Activated CD8-positive, alpha-beta memory T cell treated with anti-CD3 and anti-CD28 coated beads, Interleukin-2, amount 50 U/mL, for 48 hours (primary cell): ENCODE results near the gene PSENEN.
"Not testable (repeated sequence)": the region's sequence is repeated elsewhere in the genome, so short reads cannot be mapped to it uniquely, and the experiment has no call there.

ENCODE experiments used
- DNase-seq: peaks from one replicate; pipeline ENCODE4 v3.0.0-alpha.2; 2020

Gene PSENEN

DNA sequence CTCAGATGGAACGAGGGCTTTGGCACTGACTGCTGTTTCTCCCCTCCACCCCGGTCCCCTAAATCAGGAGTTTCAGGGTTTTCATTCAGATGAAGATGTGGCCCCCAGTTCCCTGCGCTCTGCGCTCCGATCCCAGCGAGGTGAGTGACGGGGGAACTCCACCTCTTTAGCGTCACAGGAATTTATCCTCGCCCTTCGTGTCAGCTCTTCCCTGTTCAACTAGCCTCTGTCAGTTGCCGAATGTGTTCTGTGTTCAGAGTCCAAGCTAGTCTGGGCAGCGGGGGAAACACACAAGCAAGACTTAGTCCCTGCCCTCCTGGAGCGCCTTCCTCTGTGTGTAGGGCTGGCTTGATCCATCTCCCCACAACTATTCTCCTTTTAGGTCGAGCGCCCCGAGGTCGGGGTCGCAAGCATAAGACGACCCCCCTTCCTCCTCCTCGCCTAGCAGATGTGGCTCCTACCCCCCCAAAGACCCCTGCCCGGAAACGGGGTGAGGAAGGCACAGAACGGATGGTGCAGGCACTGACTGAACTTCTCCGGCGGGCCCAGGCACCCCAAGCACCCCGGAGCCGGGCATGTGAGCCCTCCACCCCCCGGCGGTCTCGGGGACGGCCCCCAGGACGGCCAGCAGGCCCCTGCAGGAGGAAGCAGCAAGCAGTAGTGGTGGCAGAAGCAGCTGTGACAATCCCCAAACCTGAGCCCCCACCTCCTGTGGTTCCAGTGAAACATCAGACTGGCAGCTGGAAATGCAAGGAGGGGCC lies 25.9 kb upstream of the PSENEN start:
- DNase-seq = peak; percentile 57

GRCh38 chr19:35720163-35720524 lies 25.3 kb upstream of the PSENEN start:
- no peak for DNase-seq

DNA sequence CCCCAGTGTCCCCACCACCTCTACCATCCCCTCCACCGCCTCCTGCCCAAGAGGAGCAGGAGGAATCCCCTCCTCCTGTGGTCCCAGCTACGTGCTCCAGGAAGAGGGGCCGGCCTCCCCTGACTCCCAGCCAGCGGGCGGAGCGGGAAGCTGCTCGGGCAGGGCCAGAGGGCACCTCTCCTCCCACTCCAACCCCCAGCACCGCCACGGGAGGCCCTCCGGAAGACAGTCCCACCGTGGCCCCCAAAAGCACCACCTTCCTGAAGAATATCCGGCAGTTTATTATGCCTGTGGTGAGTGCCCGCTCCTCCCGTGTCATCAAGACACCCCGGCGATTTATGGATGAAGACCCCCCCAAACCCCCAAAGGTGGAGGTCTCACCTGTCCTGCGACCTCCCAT lies 24.8 kb upstream of the PSENEN start:
- DNase-seq = peak; percentile 54

- no peak for DNase-seq
Measured at GRCh38 chr19:35721374-35721773, 24.1 kb upstream of the PSENEN start.

- DNase-seq = no peak
Measured at GRCh38 chr19:35722461-35722860, 23.0 kb upstream of the PSENEN start.

- no peak for DNase-seq
Measured at GRCh38 chr19:35722897-35723296, 22.6 kb upstream of the PSENEN start.

- DNase-seq = no peak
Measured at GRCh38 chr19:35723671-35724070, 21.8 kb upstream of the PSENEN start.

DNA sequence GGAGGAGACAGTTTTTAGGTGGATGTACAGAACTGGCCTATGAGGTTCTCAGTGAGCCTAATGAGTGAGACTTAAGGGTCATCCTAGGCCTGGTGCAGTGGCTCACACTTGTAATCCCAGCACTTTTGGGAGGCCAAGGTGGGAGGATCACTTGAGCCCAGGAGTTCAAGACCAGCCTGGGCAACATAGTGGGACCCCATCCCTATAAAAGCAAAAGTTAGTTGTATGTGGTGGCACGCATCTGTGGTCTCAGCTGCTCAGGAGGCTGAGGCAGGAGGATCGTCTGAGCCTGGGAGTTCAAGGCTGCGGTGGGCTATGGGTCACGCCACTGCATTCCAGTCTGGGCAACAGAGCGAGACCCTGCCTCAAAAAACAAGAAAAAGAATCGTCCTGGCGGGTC lies 21.3 kb upstream of the PSENEN start:
- DNase-seq = not testable (repeated sequence)

DNA sequence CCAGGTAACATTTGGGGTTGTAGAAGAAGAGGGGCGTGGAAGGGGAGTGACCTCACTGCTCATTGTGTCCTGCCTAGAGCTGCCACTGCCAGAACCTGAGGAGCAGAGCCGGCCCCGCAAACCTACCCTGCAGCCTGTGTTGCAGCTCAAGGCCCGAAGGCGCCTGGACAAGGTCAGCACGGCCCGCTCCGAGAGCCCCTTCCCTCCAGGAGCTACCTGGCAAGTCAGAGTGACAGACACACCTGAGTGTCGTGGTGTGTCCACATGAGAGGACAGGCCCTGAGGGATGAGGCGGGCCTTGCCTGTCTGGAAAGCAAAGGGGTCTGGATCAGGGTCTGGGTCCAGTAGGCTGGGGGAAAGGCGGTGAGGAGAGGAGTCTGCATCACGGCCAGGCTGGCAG lies 20.9 kb upstream of the PSENEN start:
- DNase-seq = no peak

- DNase-seq = no peak
Measured at GRCh38 chr19:35725216-35725861, 20.1 kb upstream of the PSENEN start.

DNA sequence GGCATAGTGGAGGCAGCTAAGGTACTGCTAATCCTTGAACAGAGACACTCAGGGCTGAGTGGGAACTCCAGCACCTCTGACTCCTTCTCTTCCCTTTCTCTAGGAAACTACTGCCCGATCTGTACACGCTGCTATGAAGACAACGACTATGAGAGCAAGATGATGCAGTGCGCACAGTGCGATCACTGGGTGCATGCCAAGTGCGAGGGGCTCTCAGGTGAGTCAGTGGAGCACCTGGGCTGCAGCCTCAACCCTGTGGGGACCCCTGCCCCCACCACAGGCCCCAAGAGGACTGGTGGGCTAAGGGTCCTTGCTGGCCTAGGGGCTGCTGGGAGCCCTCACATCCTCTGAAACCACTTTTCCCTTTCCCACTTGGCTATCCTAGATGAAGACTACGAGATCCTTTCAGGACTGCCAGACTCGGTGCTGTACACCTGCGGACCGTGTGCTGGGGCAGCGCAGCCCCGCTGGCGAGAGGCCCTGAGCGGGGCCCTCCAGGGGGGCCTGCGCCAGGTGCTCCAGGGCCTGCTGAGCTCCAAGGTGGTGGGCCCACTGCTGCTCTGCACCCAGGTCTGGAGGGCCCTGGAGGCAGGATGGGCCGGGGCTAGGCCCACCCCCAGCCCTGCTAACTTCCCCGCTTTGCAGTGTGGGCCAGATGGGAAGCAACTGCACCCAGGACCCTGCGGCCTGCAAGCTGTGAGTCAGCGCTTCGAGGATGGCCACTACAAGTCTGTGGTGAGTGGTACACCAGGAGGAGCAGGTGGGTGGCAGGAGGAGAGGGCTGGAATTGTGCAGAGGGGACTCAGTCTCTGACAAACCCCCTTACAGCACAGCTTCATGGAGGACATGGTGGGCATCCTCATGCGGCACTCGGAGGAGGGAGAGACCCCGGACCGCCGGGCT lies 18.1 kb upstream of the PSENEN start:
- no peak for DNase-seq

DNA sequence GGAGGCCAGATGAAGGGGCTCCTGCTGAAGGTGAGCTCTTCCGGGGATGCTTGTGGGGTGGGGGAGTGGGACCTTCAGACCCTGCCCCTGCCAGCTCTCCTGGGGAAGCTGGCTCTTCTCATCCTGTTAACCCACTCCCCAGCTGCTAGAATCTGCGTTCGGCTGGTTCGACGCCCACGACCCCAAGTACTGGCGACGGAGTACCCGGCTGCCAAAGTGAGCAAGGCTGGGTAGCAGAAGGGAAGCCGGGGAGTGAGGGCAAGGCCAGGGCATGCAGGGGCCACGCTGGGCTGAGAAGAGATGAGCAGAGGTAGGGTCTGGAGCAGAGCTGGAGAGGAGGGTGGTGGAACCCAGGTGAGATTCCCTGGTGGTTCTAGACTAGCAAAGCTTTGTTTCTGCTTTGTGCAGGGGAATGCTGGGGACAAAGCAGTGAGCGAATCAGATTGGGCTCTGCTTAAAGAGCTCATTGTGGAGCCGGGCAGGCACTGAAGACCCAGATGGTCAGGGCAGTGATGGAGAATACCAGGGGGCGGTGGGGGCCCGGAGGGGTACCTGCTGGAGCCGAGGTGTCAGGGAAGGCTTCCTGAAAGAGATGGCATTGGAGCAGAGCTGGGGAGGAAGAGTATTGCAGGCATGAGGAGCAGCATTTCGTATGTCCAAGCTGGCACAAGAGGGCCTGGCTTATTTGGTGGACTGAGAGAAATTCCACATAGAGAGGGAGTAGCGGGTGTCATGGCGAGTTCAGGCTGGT lies 17.3 kb upstream of the PSENEN start:
- DNase-seq = no peak

DNA sequence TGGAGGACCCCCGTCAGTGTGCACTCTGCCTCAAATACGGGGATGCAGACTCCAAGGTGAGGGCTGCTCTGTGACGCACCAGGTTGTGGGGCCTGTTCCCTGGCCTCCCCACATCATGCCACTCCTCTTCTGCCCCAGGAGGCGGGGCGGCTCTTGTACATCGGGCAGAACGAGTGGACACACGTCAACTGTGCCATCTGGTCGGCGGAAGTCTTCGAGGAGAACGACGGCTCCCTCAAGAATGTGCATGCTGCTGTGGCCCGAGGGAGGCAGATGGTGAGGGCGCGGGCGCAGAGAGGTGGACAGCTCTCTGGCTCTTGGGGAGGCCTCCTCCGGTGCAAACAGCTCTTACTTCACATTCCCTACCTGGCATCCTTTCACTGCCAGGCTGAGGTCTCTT lies 16.4 kb upstream of the PSENEN start:
- no peak for DNase-seq

- no peak for DNase-seq
Measured at GRCh38 chr19:35729763-35730162, 15.7 kb upstream of the PSENEN start.

GRCh38 chr19:35730326-35730725 lies 15.1 kb upstream of the PSENEN start:
- DNase-seq = no peak

DNA sequence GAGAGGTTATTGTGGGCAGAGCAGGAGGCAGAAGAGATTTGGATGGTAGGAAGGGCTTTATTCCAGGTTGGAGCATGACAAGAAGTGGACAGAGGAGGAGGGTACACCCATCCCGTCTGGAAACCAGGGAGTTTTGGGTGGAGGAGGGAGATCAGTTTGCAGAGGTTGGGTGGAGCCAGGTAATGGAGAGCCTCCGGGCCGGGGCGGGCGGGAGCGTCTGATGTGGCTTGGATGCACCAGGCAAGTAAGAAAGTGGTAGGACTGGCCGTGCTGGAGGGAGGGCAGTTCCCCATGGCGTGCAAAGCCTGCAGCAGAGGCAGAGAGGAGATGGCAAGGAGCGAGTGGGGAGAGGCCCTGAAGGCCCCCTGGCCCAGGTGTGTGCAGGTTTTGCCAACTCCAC lies 14.1 kb upstream of the PSENEN start:
- DNase-seq = no peak

GRCh38 chr19:35731779-35732405 lies 13.6 kb upstream of the PSENEN start:
- no peak for DNase-seq

DNA sequence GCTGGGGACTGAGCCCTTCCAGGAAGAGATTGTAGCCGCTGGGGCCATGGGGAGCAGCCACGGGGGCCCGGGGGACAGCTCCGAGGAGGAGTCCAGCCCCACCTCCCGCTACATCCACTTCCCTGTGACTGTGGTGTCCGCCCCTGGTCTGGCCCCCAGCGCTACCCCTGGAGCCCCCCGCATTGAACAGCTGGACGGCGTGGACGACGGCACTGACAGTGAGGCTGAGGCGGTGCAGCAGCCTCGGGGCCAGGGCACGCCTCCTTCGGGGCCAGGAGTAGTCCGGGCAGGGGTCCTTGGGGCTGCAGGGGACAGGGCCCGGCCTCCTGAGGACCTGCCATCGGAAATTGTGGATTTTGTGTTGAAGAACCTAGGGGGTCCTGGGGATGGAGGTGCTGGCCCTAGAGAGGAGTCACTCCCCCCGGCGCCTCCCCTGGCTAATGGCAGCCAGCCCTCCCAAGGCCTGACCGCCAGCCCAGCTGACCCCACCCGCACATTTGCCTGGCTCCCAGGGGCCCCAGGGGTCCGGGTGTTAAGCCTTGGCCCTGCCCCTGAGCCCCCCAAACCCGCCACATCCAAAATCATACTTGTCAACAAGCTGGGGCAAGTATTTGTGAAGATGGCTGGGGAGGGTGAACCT lies 12.8 kb upstream of the PSENEN start:
- DNase-seq = no peak

DNA sequence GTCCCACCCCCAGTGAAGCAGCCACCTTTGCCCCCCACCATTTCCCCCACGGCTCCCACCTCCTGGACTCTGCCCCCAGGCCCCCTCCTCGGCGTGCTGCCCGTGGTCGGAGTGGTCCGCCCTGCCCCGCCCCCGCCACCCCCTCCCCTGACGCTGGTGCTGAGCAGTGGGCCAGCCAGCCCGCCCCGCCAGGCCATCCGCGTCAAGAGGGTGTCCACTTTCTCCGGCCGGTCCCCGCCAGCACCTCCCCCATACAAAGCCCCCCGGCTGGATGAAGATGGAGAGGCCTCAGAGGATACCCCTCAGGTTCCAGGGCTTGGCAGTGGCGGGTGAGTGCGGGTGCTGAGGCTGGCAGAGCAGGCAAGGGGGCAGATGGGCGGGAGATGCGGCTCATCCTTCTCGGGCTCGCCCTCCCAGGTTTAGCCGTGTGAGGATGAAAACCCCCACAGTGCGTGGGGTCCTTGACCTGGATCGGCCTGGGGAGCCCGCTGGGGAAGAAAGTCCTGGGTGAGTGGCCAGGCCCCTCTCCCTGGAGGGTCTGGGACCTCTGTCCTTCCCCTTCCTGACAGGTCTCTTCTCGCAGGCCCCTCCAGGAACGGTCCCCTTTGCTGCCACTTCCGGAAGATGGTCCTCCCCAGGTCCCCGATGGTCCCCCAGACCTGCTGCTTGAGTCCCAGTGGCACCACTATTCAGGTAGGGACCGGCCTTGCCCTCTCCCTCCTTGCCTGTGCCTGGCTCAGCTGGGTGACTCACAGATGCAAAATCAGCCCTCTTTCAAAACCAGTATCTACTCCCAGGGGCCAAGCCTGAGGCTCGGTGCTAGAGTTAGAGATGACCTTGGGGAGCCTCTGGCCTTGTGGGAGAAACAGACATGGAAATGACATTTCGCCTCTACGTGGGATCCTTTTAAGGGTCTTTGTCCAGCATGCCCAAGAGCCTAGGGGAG lies 12.0 kb upstream of the PSENEN start:
- DNase-seq = no peak

GRCh38 chr19:35734273-35734672 lies 11.2 kb upstream of the PSENEN start:
- no peak for DNase-seq

- no peak for DNase-seq
Measured at GRCh38 chr19:35734889-35735288, 10.6 kb upstream of the PSENEN start.
